T-helper 2 cell treated with Interferon-gamma antibody and Interleukin-4, amounts not matched to agents 100 ng/mL and 5 ng/mL, for 36 hours (primary cell): ENCODE results near the gene FADS1. TPM values are rescaled to one million over a fixed set of nuclear protein-coding genes. Genes with fewer than 3 reads are reported as not detected.

Source experiments
- intact Hi-C: fragments of 100-400 bp; cut with micrococcal nuclease; formaldehyde crosslinking; loops from one replicate; pipeline ENCODE4 v1.15.1; 2023
- total RNA-seq: library from RNA; stranded (reverse); gene quantifications from 2 replicates; pipeline ENCODE4 v1.2.3, GENCODE V29; 2022

Gene FADS1
- total RNA-seq = 70.0 and 73.4 TPM in 2 replicates

- intact Hi-C loops = loop anchor here (1.0 to 5.0 kb wide), 4 partner anchors 11 to 150 kb away; partner anchors contain the start of genes FADS2 and FTH1
Measured at GRCh38 chr11:61816736-61817455, at the start of gene FADS1. TSS of gene FADS1 (minus strand) at chr11:61817003. CDS start at chr11:61816929, 74 bp downstream.

GRCh38 chr11:61866231-61866957, 49.6 kb upstream of the FADS1 start:
- intact Hi-C loops = no loop called here

GRCh38 chr11:61864814-61865775, 48.3 kb upstream of the FADS1 start:
- intact Hi-C loops = no loop called here

- intact Hi-C loops = no loop called here
Measured at GRCh38 chr11:61863548-61864081, 46.8 kb upstream of the FADS1 start.

GRCh38 chr11:61862714-61863547, 46.1 kb upstream of the FADS1 start:
- intact Hi-C loops = no loop called here

- intact Hi-C loops = no loop called here
Measured at GRCh38 chr11:61861634-61862033, 44.8 kb upstream of the FADS1 start.

GRCh38 chr11:61860054-61860903, 43.5 kb upstream of the FADS1 start:
- intact Hi-C loops = no loop called here

GRCh38 chr11:61855939-61856680, 39.3 kb upstream of the FADS1 start:
- intact Hi-C loops = no loop called here

- intact Hi-C loops = no loop called here
Measured at GRCh38 chr11:61854966-61855714, 38.3 kb upstream of the FADS1 start.

- intact Hi-C loops = no loop called here
Measured at GRCh38 chr11:61854206-61854895, 37.5 kb upstream of the FADS1 start.

- intact Hi-C loops = no loop called here
Measured at GRCh38 chr11:61853698-61854169, 36.9 kb upstream of the FADS1 start.

- intact Hi-C loops = no loop called here
Measured at GRCh38 chr11:61851900-61852295, 35.1 kb upstream of the FADS1 start.

- intact Hi-C loops = no loop called here
Measured at GRCh38 chr11:61851113-61851899, 34.5 kb upstream of the FADS1 start.

GRCh38 chr11:61850687-61851086, 33.9 kb upstream of the FADS1 start:
- intact Hi-C loops = no loop called here

- intact Hi-C loops = no loop called here
Measured at GRCh38 chr11:61848631-61849030, 31.8 kb upstream of the FADS1 start.

- intact Hi-C loops = no loop called here
Measured at GRCh38 chr11:61847914-61848581, 31.2 kb upstream of the FADS1 start.
